Panc1 (cell line): ENCODE results near the gene HIF1A. TPM values are rescaled to one million over a fixed set of nuclear protein-coding genes. Genes with fewer than 3 reads are reported as not detected.

Experiments used
- ATAC-seq: fragments of 200-7000 bp; cut with Tn5 transposase; 2 replicates; pipeline ENCODE4 v1.9.1; 2020; ENCODE audit warnings: mild to moderate bottlenecking, moderate library complexity
- BruUV-seq: library from RNA; stranded (reverse); fragments of 400-500 nt; replicated peaks from 2 replicates; lab custom pipeline; 2021; lab: Mats Ljungman, UMichigan
- CTCF ChIA-PET: fragments of 300-600 bp; sonication (Branson Sonifier 250); formaldehyde crosslinking; loops from one replicate; lab custom pipeline; 2022; ENCODE audit warnings: antibody characterized with exemption; lab: Charles Lee
- POLR2A ChIA-PET: fragments of 300-600 bp; sonication (Branson Sonifier 250); formaldehyde crosslinking; loops from one replicate; lab custom pipeline; 2022; ENCODE audit warnings: antibody characterized with exemption; lab: Charles Lee
- DNase-seq: peaks from one replicate; pipeline ENCODE4 v3.0.0-alpha.2; 2010; ENCODE audit warnings: low read depth, low spot score
- H3K27ac ChIP-seq: 2 replicates; pipeline ENCODE4 v1.5.1; 2011; ENCODE audit warnings: mild to moderate bottlenecking, low read length, inconsistent platforms
- H3K27me3 ChIP-seq: fragments of 200-500 bp; sonication (Bioruptor generic); 2 replicates; pipeline ENCODE4 v1.6.0; 2014; ENCODE audit warnings: low read length, inconsistent platforms; ENCODE audit not compliant: control insufficient read depth, insufficient read depth
- H3K36me3 ChIP-seq: fragments of 200-500 bp; sonication (Bioruptor generic); 2 replicates; pipeline ENCODE4 v1.5.1; 2014; ENCODE audit warnings: inconsistent platforms, mild to moderate bottlenecking, low read length, moderate library complexity; ENCODE audit not compliant: control insufficient read depth, insufficient read depth
- H3K4me1 ChIP-seq: 2 replicates; pipeline ENCODE4 v1.5.1; 2011; ENCODE audit warnings: inconsistent platforms, mild to moderate bottlenecking, low read length, moderate library complexity; ENCODE audit not compliant: control insufficient read depth, insufficient read depth
- H3K4me3 ChIP-seq, 2 experiments: 2 replicates each; pipeline ENCODE4 v1.5.1; 2011 to 2012; ENCODE audit warnings: low read depth in 2 of 2, low read length in 2 of 2, mild to moderate bottlenecking in 2 of 2, inconsistent platforms in 1 of 2, moderate library complexity in 1 of 2
- H3K9me3 ChIP-seq: fragments of 200-500 bp; sonication (Bioruptor generic); 2 replicates; pipeline ENCODE4 v1.5.1; 2014; ENCODE audit warnings: low read depth, mild to moderate bottlenecking, inconsistent platforms, low read length, moderate library complexity; ENCODE audit not compliant: control insufficient read depth, insufficient read depth
- POLR2AphosphoS5 ChIP-seq: IDR thresholded peaks from 2 replicates; pipeline ENCODE4 v1.6.1; 2012; ENCODE audit warnings: mild to moderate bottlenecking, low read depth, low read length, moderate library complexity
- SIN3A ChIP-seq: IDR thresholded peaks from 2 replicates; pipeline ENCODE4 v1.6.1; 2012; ENCODE audit warnings: low read depth, mild to moderate bottlenecking, low read length, moderate library complexity, borderline replicate concordance; ENCODE audit not compliant: insufficient read depth
- TCF7L2 ChIP-seq: IDR thresholded peaks from 2 replicates; pipeline ENCODE4 v1.6.1; 2011; ENCODE audit warnings: mild to moderate bottlenecking, low read depth, low read length, inconsistent platforms
- in situ Hi-C: cut with HindIII; loops from 2 replicates; pipeline ENCODE4 v1.10.0; 2016; ENCODE audit warnings: low sequenced_read_pairs, low pct_unique_long_range_greater_than_20kb
- intact Hi-C: fragments of 100-400 bp; cut with micrococcal nuclease; formaldehyde crosslinking; loops from one replicate; pipeline ENCODE4 v1.10.0; 2022; ENCODE audit not compliant: unreplicated experiment
- total RNA-seq: library from RNA; stranded (reverse); gene quantifications from one replicate; pipeline ENCODE4 v1.2.1, GENCODE V29; 2021; ENCODE audit not compliant: unreplicated experiment
- TF ChIP-seq, protein P1 (sequence below): fragments of 450-650 bp; IDR thresholded peaks from 2 replicates; pipeline ENCODE4 v1.5.1; 2017; ENCODE audit warnings: mild to moderate bottlenecking
- TF ChIP-seq, protein P2 (sequence below), 2 experiments: IDR thresholded peaks; 2 replicates each; pipeline ENCODE4 v1.6.1; 2011 to 2012; ENCODE audit warnings: low read depth in 2 of 2, control low read depth in 1 of 2, low read length in 1 of 2, mild to moderate bottlenecking in 1 of 2, moderate library complexity in 1 of 2; ENCODE audit not compliant: insufficient read depth in 1 of 2

Gene HIF1A
- total RNA-seq, 1 experiment from 2014 or later = 83.4 TPM

DNA sequence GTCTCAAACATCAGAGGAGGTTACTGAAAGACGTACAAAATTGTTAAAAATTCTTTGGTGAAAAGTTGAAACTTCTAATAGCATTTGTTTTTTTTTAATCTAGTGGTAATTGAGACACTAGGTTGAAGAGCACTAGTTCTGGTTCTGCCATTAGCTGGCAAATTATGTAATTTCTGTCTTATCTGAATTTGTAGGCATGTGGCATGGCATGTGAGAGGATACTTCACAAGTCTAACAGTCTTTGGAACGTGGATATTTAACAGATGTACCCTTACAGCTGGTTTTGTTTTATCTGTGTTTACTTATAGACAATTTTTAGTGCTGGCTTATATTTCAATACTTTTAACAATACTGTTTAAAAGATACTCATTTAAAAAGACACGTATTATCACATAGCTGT is 72.9 kb downstream of the HIF1A start:
- ChIA-PET POLR2A (no interaction called here), CTCF (no interaction called here)
- in situ Hi-C loops = no loop called here
- peaks cover 5% of the 10 kb centered on the region; the same call in 1 of the 2 replicates for H3K4me1 ChIP-seq
- no peaks in the 10 kb centered on the region for H3K27me3 ChIP-seq
- DNase-seq = no peak
- no peak for ATAC-seq
- H3K9me3 ChIP-seq = no peaks in the 10 kb centered on the region
- BruUV-seq = no TSS peak
- no peak overlapping the region for H3K27ac ChIP-seq
- intact Hi-C loops = no loop called here
- H3K36me3 ChIP-seq = peaks cover 7% of the 10 kb centered on the region
- H3K4me3 ChIP-seq = no peak overlapping the region
- no peak for TF ChIP-seq SIN3A
- no peak for TF ChIP-seq TCF7L2
- TF ChIP-seq, protein P1, sequence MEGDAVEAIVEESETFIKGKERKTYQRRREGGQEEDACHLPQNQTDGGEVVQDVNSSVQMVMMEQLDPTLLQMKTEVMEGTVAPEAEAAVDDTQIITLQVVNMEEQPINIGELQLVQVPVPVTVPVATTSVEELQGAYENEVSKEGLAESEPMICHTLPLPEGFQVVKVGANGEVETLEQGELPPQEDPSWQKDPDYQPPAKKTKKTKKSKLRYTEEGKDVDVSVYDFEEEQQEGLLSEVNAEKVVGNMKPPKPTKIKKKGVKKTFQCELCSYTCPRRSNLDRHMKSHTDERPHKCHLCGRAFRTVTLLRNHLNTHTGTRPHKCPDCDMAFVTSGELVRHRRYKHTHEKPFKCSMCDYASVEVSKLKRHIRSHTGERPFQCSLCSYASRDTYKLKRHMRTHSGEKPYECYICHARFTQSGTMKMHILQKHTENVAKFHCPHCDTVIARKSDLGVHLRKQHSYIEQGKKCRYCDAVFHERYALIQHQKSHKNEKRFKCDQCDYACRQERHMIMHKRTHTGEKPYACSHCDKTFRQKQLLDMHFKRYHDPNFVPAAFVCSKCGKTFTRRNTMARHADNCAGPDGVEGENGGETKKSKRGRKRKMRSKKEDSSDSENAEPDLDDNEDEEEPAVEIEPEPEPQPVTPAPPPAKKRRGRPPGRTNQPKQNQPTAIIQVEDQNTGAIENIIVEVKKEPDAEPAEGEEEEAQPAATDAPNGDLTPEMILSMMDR = no peak
- no peak for TF ChIP-seq POLR2AphosphoS5
- TF ChIP-seq, protein P2, sequence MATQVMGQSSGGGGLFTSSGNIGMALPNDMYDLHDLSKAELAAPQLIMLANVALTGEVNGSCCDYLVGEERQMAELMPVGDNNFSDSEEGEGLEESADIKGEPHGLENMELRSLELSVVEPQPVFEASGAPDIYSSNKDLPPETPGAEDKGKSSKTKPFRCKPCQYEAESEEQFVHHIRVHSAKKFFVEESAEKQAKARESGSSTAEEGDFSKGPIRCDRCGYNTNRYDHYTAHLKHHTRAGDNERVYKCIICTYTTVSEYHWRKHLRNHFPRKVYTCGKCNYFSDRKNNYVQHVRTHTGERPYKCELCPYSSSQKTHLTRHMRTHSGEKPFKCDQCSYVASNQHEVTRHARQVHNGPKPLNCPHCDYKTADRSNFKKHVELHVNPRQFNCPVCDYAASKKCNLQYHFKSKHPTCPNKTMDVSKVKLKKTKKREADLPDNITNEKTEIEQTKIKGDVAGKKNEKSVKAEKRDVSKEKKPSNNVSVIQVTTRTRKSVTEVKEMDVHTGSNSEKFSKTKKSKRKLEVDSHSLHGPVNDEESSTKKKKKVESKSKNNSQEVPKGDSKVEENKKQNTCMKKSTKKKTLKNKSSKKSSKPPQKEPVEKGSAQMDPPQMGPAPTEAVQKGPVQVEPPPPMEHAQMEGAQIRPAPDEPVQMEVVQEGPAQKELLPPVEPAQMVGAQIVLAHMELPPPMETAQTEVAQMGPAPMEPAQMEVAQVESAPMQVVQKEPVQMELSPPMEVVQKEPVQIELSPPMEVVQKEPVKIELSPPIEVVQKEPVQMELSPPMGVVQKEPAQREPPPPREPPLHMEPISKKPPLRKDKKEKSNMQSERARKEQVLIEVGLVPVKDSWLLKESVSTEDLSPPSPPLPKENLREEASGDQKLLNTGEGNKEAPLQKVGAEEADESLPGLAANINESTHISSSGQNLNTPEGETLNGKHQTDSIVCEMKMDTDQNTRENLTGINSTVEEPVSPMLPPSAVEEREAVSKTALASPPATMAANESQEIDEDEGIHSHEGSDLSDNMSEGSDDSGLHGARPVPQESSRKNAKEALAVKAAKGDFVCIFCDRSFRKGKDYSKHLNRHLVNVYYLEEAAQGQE (IDR thresholded peaks at IDR 0.05; ENCODE audit: insufficient read depth in 1 of 2, low read depth in 2 of 2, low read length in 1 of 2) = no peak

DNA sequence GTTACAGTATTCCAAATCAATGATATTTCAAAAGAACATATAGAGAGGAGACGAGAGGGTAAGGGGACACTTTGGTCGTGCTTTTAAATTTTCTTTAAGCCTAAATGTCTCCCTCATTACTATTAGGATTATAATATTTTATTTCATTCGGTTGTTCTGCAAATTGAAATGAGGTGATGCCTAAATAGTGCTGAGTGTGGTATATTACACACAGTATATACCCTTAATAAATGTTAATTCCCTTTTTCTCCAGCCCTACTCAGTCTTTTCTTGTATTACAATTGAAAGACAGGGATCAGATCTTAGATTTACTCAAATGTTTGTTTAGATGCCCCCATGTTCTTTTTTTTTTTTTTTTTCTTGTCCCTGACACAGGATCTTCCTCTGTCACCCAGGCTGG is 74.6 kb downstream of the HIF1A start:
- no peak for DNase-seq
- TF ChIP-seq, protein P1 = no peak
- TF ChIP-seq POLR2AphosphoS5 (no peak), TCF7L2 (no peak), SIN3A (no peak)
- TF ChIP-seq, protein P2 (IDR thresholded peaks at IDR 0.05; ENCODE audit: insufficient read depth in 1 of 2, low read depth in 2 of 2, low read length in 1 of 2) = no peak
- Histone ChIP-seq H3K27ac (no peak overlapping the region), H3K4me1 (no peaks in the 10 kb centered on the region; the same call in 1 of the 2 replicates), H3K4me3 (no peak overlapping the region), H3K27me3 (no peaks in the 10 kb centered on the region), H3K9me3 (no peaks in the 10 kb centered on the region), H3K36me3 (peaks cover 7% of the 10 kb centered on the region)
- ChIA-PET CTCF (no interaction called here), POLR2A (no interaction called here)
- no TSS peak for BruUV-seq
- in situ Hi-C loops (no loop called here), intact Hi-C loops (no loop called here)
- ATAC-seq = no peak
